Activated CD4-positive, alpha-beta T cell treated with anti-CD3 and anti-CD28 coated beads, Interleukin-2, amount 10 ng/mL, durations not matched to agents 24 days and 14 days (primary cell): ENCODE measurements around the gene MSANTD1. TPM values are rescaled to one million over a fixed set of nuclear protein-coding genes. Genes with fewer than 3 reads are reported as not detected.
A peak's percentile ranks its signal among the peaks of the same experiment; 100 is the strongest.

Experiments used
- DNase-seq: peaks from one replicate; pipeline ENCODE4 v3.0.0; 2022
- H3K27ac Mint-ChIP-seq: one replicate; pipeline ENCODE4 v1.8.0; 2022; ENCODE audit warnings: mild to moderate bottlenecking, mixed read lengths
- H3K27me3 Mint-ChIP-seq: one replicate; pipeline ENCODE4 v1.8.0; 2022; ENCODE audit warnings: mixed read lengths
- H3K36me3 Mint-ChIP-seq: one replicate; pipeline ENCODE4 v1.8.0; 2022; ENCODE audit warnings: low read depth, mild to moderate bottlenecking, mixed read lengths
- H3K4me1 Mint-ChIP-seq: one replicate; pipeline ENCODE4 v1.8.0; 2021; ENCODE audit warnings: mixed read lengths
- H3K4me3 Mint-ChIP-seq: one replicate; pipeline ENCODE4 v1.8.0; 2022; ENCODE audit warnings: mild to moderate bottlenecking, moderate library complexity, mixed read lengths
- H3K9me3 Mint-ChIP-seq: one replicate; pipeline ENCODE4 v1.8.0; 2021; ENCODE audit warnings: mixed read lengths
- intact Hi-C: fragments of 100-400 bp; cut with micrococcal nuclease; formaldehyde crosslinking; loops from one replicate; pipeline ENCODE4 v1.15.1; 2023
- total RNA-seq: library from RNA; stranded (reverse); gene quantifications from 2 replicates; pipeline ENCODE4 v1.2.3, GENCODE V29; 2022

MSANTD1 gene
- total RNA-seq, 1 donor from 2014 or later: 0.70 TPM

GRCh38 chr4:3243136-3243780 is 5.7 kb upstream of the MSANTD1 start:
- H3K27me3 Mint-ChIP-seq: no peaks in the 10 kb centered on the region
- no peak overlapping the region for H3K4me3 Mint-ChIP-seq
- peaks cover 8% of the 10 kb centered on the region for H3K4me1 Mint-ChIP-seq
- intact Hi-C loops: no loop called here
- DNase-seq: peak; percentile 73
- no peaks in the 10 kb centered on the region for H3K9me3 Mint-ChIP-seq
- H3K27ac Mint-ChIP-seq: peak overlapping the region; percentile 21
- H3K36me3 Mint-ChIP-seq: peaks cover 3% of the 10 kb centered on the region

DNA sequence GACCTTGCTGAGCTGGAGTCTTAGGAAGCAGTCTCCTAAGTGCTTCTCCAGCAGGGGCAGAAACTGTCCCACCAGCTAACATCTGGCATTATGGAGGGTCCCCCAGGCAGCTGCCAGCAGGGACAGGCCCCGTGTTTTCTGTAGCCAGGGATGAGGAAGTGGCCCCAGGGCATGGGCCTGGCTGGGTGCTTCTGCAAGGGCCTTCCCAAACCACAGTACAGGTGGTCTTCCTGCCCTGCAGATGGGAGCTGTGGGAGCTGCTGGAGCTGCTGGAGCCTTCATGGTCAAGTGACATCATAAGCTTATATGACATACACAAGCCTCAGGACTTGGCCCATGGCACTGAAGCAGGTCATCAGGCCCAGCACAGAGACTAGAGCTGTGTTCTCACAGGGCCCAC is 5.0 kb upstream of the MSANTD1 start:
- Mint-ChIP-seq H3K9me3 (no peaks in the 10 kb centered on the region), H3K4me1 (peaks cover 8% of the 10 kb centered on the region), H3K36me3 (peaks cover 2% of the 10 kb centered on the region), H3K4me3 (no peak overlapping the region), H3K27me3 (no peaks in the 10 kb centered on the region), H3K27ac (no peak overlapping the region)
- intact Hi-C loops: no loop called here
- no peak for DNase-seq

- peaks cover 8% of the 10 kb centered on the region for H3K4me1 Mint-ChIP-seq
- H3K9me3 Mint-ChIP-seq: no peaks in the 10 kb centered on the region
- H3K4me3 Mint-ChIP-seq: no peak overlapping the region
- intact Hi-C loops: no loop called here
- H3K27me3 Mint-ChIP-seq: no peaks in the 10 kb centered on the region
- H3K27ac Mint-ChIP-seq: no peak overlapping the region
- no peak for DNase-seq
- H3K36me3 Mint-ChIP-seq: no peaks in the 10 kb centered on the region
Observed at GRCh38 chr4:3244747-3245146, 4.2 kb upstream of the MSANTD1 start.

GRCh38 chr4:3245676-3246075 is 3.3 kb upstream of the MSANTD1 start:
- intact Hi-C loops: no loop called here
- Mint-ChIP-seq H3K27ac (no peak overlapping the region), H3K9me3 (no peaks in the 10 kb centered on the region), H3K36me3 (no peaks in the 10 kb centered on the region), H3K27me3 (no peaks in the 10 kb centered on the region), H3K4me3 (no peak overlapping the region), H3K4me1 (peaks cover 8% of the 10 kb centered on the region)
- DNase-seq: no peak

DNA sequence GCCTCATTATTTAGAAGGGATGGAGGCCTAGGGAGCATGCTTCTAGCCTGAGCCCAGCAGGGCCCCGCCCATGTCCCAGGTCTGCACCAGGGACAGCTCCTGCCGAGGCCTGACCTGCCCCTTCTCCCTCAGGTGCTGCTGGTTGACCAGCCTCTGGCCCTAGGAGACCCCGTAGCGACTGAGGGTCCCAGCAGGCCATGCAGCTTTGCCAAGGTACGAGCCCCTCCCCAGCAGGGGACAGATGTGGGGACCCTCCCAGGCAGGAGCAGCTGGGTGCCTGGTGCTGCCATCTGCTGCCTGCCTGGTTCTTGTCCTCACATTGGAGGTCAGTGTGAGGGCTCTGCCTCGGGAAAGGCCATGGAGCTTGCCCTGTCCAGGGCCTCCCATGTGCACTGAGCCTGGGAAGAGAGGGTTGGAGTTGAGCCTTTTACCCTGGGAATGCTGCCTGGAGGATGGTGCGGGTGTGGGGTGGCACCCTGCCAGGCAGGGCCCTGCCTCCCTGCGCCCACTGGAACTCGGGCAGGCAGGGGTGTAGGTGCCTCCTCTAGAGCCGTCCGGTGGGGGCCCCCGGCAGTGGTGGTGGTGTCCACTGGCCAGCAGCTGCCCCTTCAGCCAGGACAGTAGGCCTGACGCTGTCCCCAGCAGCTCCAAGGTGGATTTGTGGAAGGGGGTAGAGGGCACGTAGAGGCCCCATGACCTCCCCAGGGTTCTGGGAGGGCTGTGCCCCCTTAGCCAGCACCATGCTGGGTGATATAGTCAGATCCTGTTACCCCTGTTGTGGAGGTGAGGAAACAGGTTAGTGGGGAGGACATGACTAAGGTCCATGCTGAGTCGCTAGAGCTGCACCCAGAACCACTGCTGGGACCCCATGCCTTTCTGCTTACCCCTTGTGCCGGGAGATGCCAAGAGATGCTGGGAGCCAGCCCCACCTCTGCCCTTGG is 2.2 kb upstream of the MSANTD1 start:
- intact Hi-C loops: no loop called here
- Mint-ChIP-seq H3K27me3 (no peaks in the 10 kb centered on the region), H3K4me3 (no peak overlapping the region), H3K27ac (no peak overlapping the region), H3K9me3 (no peaks in the 10 kb centered on the region), H3K36me3 (no peaks in the 10 kb centered on the region), H3K4me1 (peaks cover 10% of the 10 kb centered on the region)
- no peak for DNase-seq

DNA sequence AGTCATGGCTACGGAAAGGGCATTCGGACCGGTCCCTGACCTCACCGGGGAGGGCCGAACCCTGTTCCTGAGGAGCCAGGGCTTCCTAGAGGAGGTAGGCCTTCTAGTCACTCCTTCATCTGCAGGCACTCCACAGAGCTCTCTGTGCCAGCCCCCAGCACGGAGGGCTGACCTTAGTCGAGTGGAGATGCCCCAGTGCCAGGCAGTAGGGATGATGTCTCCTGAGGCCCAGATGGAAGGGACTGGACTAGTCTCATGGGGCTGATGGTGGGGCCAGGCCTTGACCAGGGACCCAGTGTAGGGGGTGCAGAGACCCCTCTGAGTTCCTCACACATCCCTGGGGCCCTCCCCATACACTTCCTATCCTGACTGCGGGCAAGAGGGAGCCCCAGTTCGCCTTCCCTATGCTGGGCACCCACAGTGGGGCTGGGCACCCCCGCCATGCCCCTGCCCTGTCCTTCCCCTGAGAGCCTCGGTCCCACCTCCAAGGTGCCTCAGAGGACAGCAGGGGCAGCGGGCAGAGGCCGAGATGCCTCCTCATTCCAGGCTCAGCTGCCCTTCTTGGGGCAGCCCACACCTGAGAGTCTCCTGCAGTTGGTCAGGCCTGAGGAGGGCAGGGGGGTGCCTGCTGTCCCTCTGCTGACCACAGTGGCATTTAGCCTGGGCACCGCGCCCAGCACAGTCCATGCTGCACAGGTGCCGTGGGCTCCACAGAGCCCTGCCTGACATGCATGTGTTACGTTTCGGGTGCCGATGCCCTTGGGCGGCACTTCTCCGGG is 1.4 kb upstream of the MSANTD1 start:
- Mint-ChIP-seq H3K4me3 (no peak overlapping the region), H3K27ac (no peak overlapping the region), H3K9me3 (no peaks in the 10 kb centered on the region), H3K4me1 (peaks cover 7% of the 10 kb centered on the region), H3K36me3 (no peaks in the 10 kb centered on the region), H3K27me3 (no peaks in the 10 kb centered on the region)
- intact Hi-C loops: no loop called here
- DNase-seq: no peak

- no peaks in the 10 kb centered on the region for H3K9me3 Mint-ChIP-seq
- no peaks in the 10 kb centered on the region for H3K27me3 Mint-ChIP-seq
- intact Hi-C loops: no loop called here
- no peaks in the 10 kb centered on the region for H3K36me3 Mint-ChIP-seq
- peaks cover 3% of the 10 kb centered on the region for H3K4me1 Mint-ChIP-seq
- H3K4me3 Mint-ChIP-seq: no peak overlapping the region
- no peak overlapping the region for H3K27ac Mint-ChIP-seq
- no peak for DNase-seq
Observed at GRCh38 chr4:3248178-3248480, 830 bp upstream of the MSANTD1 start.

- Mint-ChIP-seq H3K27me3 (no peaks in the 10 kb centered on the region), H3K4me3 (no peak overlapping the region), H3K4me1 (peaks cover 2% of the 10 kb centered on the region), H3K36me3 (no peaks in the 10 kb centered on the region), H3K9me3 (no peaks in the 10 kb centered on the region), H3K27ac (no peak overlapping the region)
- DNase-seq: no peak
- intact Hi-C loops: no loop called here
Observed at GRCh38 chr4:3249711-3250437, 915 bp downstream of the MSANTD1 start.

DNA sequence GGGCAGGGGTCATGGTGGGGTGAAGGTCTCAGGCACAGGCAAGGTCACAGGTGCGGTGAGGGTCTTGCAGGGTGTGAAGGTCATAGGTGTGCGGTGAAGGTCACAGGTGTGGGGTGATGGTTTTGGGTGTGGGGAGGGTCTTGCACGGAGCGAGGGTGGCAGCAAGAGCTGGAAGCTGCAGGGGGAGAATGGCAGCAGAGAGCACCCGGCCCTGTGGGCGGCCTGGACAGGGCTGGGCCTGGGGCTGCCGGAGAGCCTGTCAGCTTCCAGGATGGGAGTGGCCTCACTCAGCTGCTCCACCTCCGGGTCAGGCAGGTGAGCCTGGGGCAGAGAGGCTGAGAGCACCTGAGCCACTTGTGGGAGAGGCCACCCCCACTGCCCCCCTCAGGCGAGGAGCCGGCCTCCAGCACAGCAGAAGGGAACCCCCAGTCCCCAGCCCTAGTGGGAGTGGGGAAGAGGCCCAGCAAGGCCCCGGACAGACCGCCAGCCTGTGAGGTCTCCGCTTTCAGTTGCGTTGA is 1.5 kb downstream of the MSANTD1 start:
- intact Hi-C loops: no loop called here
- peaks cover 2% of the 10 kb centered on the region for H3K4me1 Mint-ChIP-seq
- H3K9me3 Mint-ChIP-seq: no peaks in the 10 kb centered on the region
- H3K36me3 Mint-ChIP-seq: no peaks in the 10 kb centered on the region
- no peak for DNase-seq
- no peak overlapping the region for H3K27ac Mint-ChIP-seq
- no peaks in the 10 kb centered on the region for H3K27me3 Mint-ChIP-seq
- no peak overlapping the region for H3K4me3 Mint-ChIP-seq

DNA sequence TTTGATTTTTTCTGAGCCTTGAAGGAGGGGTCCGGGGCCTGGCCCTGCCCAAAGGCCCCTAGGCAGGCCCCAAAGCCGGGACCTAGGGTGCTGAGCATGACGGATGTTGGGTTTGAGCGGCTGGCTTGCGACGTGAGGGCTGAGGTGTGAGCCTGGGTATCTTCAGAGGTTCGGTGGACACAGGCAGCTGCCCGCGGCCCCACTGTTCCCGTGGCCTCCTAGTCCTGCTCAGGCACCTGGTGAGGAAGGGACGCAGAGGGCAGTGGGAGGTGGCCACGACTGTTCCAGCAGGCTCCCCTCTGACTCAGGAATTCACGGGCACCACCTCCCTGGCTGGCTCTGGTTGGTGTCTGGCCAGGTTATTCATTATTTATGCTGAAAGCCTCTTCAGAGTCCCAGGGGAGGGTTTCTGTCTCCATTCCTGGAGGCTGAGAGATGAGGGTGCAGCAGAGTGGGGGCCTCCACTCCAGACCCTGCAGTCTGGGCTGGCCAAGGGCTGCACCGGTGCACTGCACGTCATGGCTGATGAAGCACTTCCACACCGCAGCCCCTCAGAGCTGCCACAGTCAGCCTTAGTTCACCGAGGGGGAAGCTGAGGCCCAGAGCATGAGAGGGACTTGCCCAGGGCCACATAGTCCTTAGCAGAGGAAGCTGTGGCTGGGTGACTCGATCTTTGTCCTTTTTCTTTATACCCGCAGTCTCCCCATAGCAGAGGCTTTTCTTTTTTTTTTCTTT is 2.2 kb downstream of the MSANTD1 start:
- peaks cover 2% of the 10 kb centered on the region for H3K4me1 Mint-ChIP-seq
- no peaks in the 10 kb centered on the region for H3K27me3 Mint-ChIP-seq
- H3K4me3 Mint-ChIP-seq: no peak overlapping the region
- no peak overlapping the region for H3K27ac Mint-ChIP-seq
- no peak for DNase-seq
- intact Hi-C loops: no loop called here
- no peaks in the 10 kb centered on the region for H3K36me3 Mint-ChIP-seq
- H3K9me3 Mint-ChIP-seq: no peaks in the 10 kb centered on the region

DNA sequence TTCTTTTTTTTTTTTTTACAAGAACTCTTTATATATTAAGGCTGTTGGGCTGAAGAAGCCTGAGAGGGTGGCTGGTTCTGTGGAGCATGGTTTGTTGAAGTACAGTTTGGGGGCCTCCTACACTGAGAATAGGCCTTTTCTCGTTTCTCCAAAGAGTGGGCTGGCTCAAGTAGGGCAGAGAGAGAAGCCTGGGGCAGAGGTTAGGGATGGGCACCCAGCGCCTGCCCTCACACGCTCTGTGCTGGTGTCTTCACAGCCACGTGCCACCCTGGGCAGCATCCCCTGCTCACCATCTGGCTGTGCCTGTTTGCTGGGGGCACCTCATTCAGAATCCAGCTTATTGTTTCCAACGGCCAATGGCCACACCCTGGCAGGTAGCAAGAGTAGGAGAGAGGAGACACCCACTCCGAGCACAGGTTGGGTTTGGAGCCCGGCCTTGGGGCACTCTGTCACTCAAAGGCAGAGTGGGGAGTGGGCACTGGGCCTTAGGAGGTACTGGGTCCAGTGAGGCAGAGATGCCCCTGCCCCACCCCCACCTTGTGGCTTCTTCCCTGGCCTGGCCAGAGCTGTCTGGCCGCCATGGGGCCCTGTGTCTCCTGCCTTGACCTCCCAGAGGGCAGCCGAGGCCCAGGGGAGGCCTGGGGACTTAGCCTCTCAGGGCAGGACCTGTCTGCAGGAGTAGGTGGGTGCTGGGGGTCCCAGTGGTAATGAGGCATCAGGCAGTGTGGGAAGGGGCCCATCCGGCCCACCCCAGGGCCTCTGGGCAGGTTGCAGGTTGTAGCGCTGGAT is 2.9 kb downstream of the MSANTD1 start:
- no peaks in the 10 kb centered on the region for H3K9me3 Mint-ChIP-seq
- no peaks in the 10 kb centered on the region for H3K36me3 Mint-ChIP-seq
- H3K27me3 Mint-ChIP-seq: no peaks in the 10 kb centered on the region
- DNase-seq: no peak
- no peak overlapping the region for H3K4me3 Mint-ChIP-seq
- H3K4me1 Mint-ChIP-seq: peaks cover 2% of the 10 kb centered on the region
- no peak overlapping the region for H3K27ac Mint-ChIP-seq
- intact Hi-C loops: no loop called here

- intact Hi-C loops: no loop called here
- DNase-seq: no peak
- no peaks in the 10 kb centered on the region for H3K9me3 Mint-ChIP-seq
- no peak overlapping the region for H3K4me3 Mint-ChIP-seq
- no peaks in the 10 kb centered on the region for H3K36me3 Mint-ChIP-seq
- no peak overlapping the region for H3K27ac Mint-ChIP-seq
- H3K4me1 Mint-ChIP-seq: peaks cover 2% of the 10 kb centered on the region
- no peaks in the 10 kb centered on the region for H3K27me3 Mint-ChIP-seq
Observed at GRCh38 chr4:3252480-3252828, 3.5 kb downstream of the MSANTD1 start.
